Measurements from ENCODE around the gene KRTAP10-12. TPM values are rescaled to one million over a fixed set of nuclear protein-coding genes. Genes with fewer than 3 reads are reported as not detected.
"Not testable (repeated sequence)": the region's sequence is repeated elsewhere in the genome, so short reads cannot be mapped to it uniquely, and the experiment has no call there.

The KRTAP10-12 gene
- total and polyA plus RNA-seq, 11 donors: not detected

DNA sequence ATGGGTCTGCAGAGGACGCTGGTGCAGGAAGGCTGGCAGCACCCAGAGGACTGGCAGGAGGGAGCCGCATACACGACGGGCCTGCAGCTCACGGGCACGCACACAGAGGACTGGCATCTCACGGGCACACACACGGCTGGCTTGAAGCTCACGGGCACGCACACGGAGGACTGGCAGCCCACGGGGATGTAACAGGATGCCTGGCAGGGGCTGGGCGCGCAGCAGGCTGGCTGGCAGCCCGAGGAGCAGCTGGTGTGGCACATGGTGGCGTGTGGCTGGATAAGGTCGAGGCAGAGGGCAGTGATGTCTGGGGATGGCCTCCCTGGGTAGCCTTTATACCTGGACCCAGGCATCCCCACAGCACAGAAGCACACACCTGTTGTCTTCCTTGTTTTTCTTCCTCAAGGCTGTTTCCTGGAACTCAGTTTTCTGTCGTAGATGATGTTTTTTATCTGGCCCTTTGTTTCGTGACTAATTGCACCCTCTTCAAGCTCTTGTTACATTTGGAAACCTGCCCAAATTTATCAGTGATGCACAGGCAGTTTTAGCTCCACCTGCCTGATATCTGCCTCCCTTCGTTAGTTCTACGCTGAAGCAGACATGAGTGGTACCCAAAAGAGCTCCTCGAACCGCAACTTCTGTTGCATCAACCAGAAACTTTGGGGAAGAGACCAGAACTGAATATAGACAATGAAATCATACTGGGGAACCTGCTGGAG is 15.0 kb upstream of the KRTAP10-12 start, which contains the start of gene KRTAP12-1:
TSS of gene KRTAP12-1 (minus strand) at position 303 of the 719 bp plus-strand sequence. CDS start at position 263, 40 bp downstream.
- ATAC-seq: peak in 3 of 4 donors; percentile 40 to 64 (median 42)
- TF ChIP-seq POLR2A (IDR thresholded peaks at IDR 0.05): no peak
- TF ChIP-seq, protein P1, sequence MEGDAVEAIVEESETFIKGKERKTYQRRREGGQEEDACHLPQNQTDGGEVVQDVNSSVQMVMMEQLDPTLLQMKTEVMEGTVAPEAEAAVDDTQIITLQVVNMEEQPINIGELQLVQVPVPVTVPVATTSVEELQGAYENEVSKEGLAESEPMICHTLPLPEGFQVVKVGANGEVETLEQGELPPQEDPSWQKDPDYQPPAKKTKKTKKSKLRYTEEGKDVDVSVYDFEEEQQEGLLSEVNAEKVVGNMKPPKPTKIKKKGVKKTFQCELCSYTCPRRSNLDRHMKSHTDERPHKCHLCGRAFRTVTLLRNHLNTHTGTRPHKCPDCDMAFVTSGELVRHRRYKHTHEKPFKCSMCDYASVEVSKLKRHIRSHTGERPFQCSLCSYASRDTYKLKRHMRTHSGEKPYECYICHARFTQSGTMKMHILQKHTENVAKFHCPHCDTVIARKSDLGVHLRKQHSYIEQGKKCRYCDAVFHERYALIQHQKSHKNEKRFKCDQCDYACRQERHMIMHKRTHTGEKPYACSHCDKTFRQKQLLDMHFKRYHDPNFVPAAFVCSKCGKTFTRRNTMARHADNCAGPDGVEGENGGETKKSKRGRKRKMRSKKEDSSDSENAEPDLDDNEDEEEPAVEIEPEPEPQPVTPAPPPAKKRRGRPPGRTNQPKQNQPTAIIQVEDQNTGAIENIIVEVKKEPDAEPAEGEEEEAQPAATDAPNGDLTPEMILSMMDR (IDR thresholded peaks at IDR 0.05): no peak
- Histone ChIP-seq H3K4me3 (no peak within 1 kb of the TSS), H3K27ac (no peak within 1 kb of the TSS), H3K4me1 (no peaks in the 10 kb centered on the region), H3K9me3 (peaks cover 0 to 6% (median 0%) of the 10 kb centered on the region in 12 donors), H3K36me3 (no peaks in the 10 kb centered on the region), H3K27me3 (peaks cover 0 to 23% (median 4%) of the 10 kb centered on the region in 9 donors)
- WGBS, 4 donors: 70 to 74% (median 72%) methylated on average over 13 to 23 of the region's 23 CpGs
- intact Hi-C loops (cut with DNase I): no loop called here
- DNase-seq: no peak

DNA sequence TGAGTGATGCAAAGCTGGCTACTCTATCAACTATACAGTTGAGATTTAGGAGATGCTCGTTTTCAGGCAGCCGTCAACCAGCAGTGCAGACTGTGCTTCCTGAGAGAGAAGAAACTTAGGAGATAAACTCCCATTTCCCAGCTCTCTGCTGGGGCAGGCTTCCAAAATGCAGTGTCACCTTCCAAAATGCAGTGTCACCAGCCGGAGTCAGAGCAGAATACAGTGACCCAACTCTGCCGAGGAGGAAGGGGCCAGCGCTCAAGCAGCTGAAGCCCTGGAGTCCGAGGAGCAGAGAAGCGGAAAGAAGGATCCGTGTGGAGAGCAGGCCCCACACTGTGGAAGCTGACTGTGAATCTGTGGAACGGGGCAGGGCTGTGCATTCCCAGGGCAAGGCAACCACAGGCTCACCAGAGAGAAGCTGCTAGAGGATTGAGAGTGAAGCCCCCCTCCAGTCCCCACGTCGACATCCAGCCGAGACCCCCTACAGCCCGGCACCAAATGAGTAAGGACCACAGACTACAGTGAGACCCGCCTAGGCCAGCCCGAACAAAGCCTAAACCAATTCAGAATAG is 14.3 kb upstream of the KRTAP10-12 start:
- Histone ChIP-seq H3K36me3 (no peaks in the 10 kb centered on the region), H3K27ac (no peak overlapping the region), H3K27me3 (peaks cover 0 to 29% (median 8%) of the 10 kb centered on the region in 9 donors), H3K4me3 (no peak overlapping the region), H3K9me3 (peaks cover 0 to 6% (median 0%) of the 10 kb centered on the region in 12 donors), H3K4me1 (no peaks in the 10 kb centered on the region)
- WGBS, 4 donors: 74 to 80% (median 78%) methylated on average over 15 of the region's 15 CpGs
- ATAC-seq (no peak), DNase-seq (no peak)
- TF ChIP-seq, protein P1 (IDR thresholded peaks at IDR 0.05): no peak
- no peak for TF ChIP-seq POLR2A (IDR thresholded peaks at IDR 0.05)
- intact Hi-C loops (cut with DNase I): no loop called here

DNA sequence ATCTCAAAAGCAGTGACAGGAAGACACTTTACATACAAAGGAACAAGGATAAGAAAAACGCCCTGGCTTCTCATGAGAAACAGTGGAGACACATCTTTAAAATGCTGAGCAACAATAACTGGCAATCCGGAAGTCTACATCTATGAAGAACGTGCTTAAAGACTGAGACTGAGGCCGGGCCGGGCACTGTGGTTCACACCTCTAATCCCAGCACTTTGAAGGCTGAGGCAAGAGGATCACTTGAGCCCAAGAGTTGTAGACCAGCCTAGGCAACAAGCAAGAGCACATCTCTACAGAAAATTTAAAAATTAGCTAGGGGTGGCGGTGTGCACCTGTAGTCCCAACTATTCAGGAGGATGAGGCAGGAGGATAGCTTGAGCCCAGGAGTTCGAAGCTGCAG is 12.9 kb upstream of the KRTAP10-12 start:
- ATAC-seq (no peak), DNase-seq (no peak)
- Histone ChIP-seq H3K9me3 (peaks cover 0 to 4% (median 0%) of the 10 kb centered on the region in 12 donors), H3K4me1 (no peaks in the 10 kb centered on the region), H3K27ac (no peak overlapping the region), H3K27me3 (peaks cover 0 to 42% (median 13%) of the 10 kb centered on the region in 9 donors), H3K36me3 (no peaks in the 10 kb centered on the region), H3K4me3 (no peak overlapping the region)
- intact Hi-C loops (cut with DNase I): no loop called here
- 69 to 84% (median 79%) methylated on average over 7 of the region's 7 CpGs for WGBS, 4 donors
- TF ChIP-seq, protein P1 (IDR thresholded peaks at IDR 0.05): no peak
- TF ChIP-seq POLR2A (IDR thresholded peaks at IDR 0.05): no peak

DNA sequence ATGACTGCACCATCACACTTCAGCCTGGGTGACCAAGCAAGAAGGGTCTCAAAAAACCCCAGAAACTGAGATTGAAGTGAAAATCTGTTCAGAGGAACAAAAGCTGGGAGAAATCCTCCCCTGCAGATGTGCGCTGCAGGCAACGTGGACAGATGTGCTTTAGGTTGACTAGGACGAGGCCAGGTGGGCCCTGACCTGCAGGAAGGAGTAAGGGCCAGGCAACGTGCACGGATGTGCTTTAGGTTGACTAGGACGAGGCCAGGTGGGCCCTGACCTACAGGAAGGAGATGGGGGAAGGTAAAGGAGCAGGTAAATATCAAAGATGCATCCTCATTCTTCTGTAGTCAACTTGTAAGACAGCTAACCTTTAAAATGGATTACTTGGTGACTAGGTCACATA is 12.5 kb upstream of the KRTAP10-12 start:
- Histone ChIP-seq H3K9me3 (peaks cover 0 to 4% (median 0%) of the 10 kb centered on the region in 12 donors), H3K27ac (no peak overlapping the region), H3K4me1 (no peaks in the 10 kb centered on the region), H3K36me3 (no peaks in the 10 kb centered on the region), H3K4me3 (no peak overlapping the region), H3K27me3 (peaks cover 0 to 42% (median 13%) of the 10 kb centered on the region in 9 donors)
- TF ChIP-seq POLR2A (IDR thresholded peaks at IDR 0.05): no peak
- TF ChIP-seq, protein P1 (IDR thresholded peaks at IDR 0.05): no peak
- WGBS, 4 donors: 69 to 87% (median 79%) methylated on average over 6 of the region's 6 CpGs
- no peak for DNase-seq
- no peak for ATAC-seq
- intact Hi-C loops (cut with DNase I): no loop called here

DNA sequence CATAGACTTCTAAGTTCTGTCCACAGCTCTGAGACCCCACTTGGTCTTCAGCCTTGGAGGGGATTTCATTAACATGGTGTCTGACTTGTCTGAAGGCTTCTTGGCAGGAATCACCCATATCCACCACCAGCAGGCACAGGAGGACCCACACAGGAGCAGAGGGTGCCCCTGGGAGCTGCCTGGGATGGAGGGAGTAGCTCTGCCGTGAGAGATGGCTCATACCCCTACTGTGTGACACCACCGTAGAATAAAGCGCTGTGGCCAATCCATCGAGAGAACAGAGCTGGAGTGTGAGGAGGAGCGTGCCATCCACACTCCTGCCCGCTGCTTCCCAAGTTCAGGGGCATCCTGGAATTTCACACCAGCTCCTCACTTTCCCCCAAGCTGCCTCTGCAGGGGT is 11.9 kb upstream of the KRTAP10-12 start:
- H3K4me3 ChIP-seq; DNase-seq; H3K36me3 ChIP-seq; intact Hi-C loops (cut with DNase I); H3K27ac ChIP-seq; H3K9me3 ChIP-seq; H3K4me1 ChIP-seq; ATAC-seq: not testable (repeated sequence)
- H3K27me3 ChIP-seq: peaks cover 0 to 42% (median 13%) of the 10 kb centered on the region in 9 donors
- WGBS, 4 donors: 68 to 85% (median 81%) methylated on average over 6 of the region's 6 CpGs

Measured in heart left ventricle (tissue), 16 donors.